Measurements from ENCODE around the gene MCTP1. TPM values are rescaled to one million over a fixed set of nuclear protein-coding genes. Genes with fewer than 3 reads are reported as not detected.
"Not testable (repeated sequence)": the region's sequence is repeated elsewhere in the genome, so short reads cannot be mapped to it uniquely, and the experiment has no call there.

MCTP1 gene
- total RNA-seq, 1 donor from 2014 or later, result 1.7 TPM

GRCh38 chr5:94841598-94842322 is 443.1 kb downstream of the MCTP1 start:
- Mint-ChIP-seq H3K4me3 (no peak overlapping the region), H3K9me3 (peaks cover 3% of the 10 kb centered on the region), H3K36me3 (ENCODE audit: low read depth) (no peaks in the 10 kb centered on the region), H3K27me3 (ENCODE audit: low read depth) (no peaks in the 10 kb centered on the region), H3K27ac (ENCODE audit: unreplicated experiment) (no peak overlapping the region), H3K4me1 (peaks cover under 1% of the 10 kb centered on the region)
- no peak for TF ChIP-seq CTCF (conservative IDR thresholded peaks at IDR 0.05)
- no peak for DNase-seq (ENCODE audit: low read depth, low spot score)

- no peak for TF ChIP-seq CTCF (conservative IDR thresholded peaks at IDR 0.05)
- Mint-ChIP-seq H3K4me1 (no peaks in the 10 kb centered on the region), H3K27me3 (ENCODE audit: low read depth) (no peaks in the 10 kb centered on the region)
These were observed 451.0 kb downstream of the MCTP1 start for GRCh38 chr5:94833851-94834250.

GRCh38 chr5:94832685-94833084 is 452.2 kb downstream of the MCTP1 start:
- Mint-ChIP-seq H3K36me3 (ENCODE audit: low read depth) (no peaks in the 10 kb centered on the region), H3K27ac (ENCODE audit: unreplicated experiment) (no peak overlapping the region), H3K4me1 (no peaks in the 10 kb centered on the region), H3K9me3 (no peaks in the 10 kb centered on the region), H3K27me3 (ENCODE audit: low read depth) (no peaks in the 10 kb centered on the region), H3K4me3 (no peak overlapping the region)
- no peak for DNase-seq (ENCODE audit: low read depth, low spot score)
- no peak for TF ChIP-seq CTCF (conservative IDR thresholded peaks at IDR 0.05)

More at GRCh38 chr5:94833851-94834250, 451.0 kb downstream of the MCTP1 start:
- no peaks in the 10 kb centered on the region for H3K36me3 Mint-ChIP-seq (ENCODE audit: low read depth)
- H3K27ac Mint-ChIP-seq (ENCODE audit: unreplicated experiment), result no peak overlapping the region
- no peak overlapping the region for H3K4me3 Mint-ChIP-seq
- H3K9me3 Mint-ChIP-seq, result no peaks in the 10 kb centered on the region
- no peak for DNase-seq (ENCODE audit: low read depth, low spot score)

GRCh38 chr5:94830520-94830919 is 454.4 kb downstream of the MCTP1 start:
- H3K4me3 Mint-ChIP-seq, result no peak overlapping the region
- no peaks in the 10 kb centered on the region for H3K27me3 Mint-ChIP-seq (ENCODE audit: low read depth)
- no peak overlapping the region for H3K27ac Mint-ChIP-seq (ENCODE audit: unreplicated experiment)

GRCh38 chr5:94828222-94828621 is 456.7 kb downstream of the MCTP1 start:
- H3K4me1 Mint-ChIP-seq; H3K27ac Mint-ChIP-seq (ENCODE audit: unreplicated experiment); H3K4me3 Mint-ChIP-seq; H3K9me3 Mint-ChIP-seq; H3K27me3 Mint-ChIP-seq (ENCODE audit: low read depth); DNase-seq (ENCODE audit: low read depth, low spot score); H3K36me3 Mint-ChIP-seq (ENCODE audit: low read depth): not testable (repeated sequence)

More at GRCh38 chr5:94830520-94830919, 454.4 kb downstream of the MCTP1 start:
- peak; percentile 43 for TF ChIP-seq CTCF (conservative IDR thresholded peaks at IDR 0.05)
- no peak for DNase-seq (ENCODE audit: low read depth, low spot score)
- Mint-ChIP-seq H3K36me3 (ENCODE audit: low read depth) (no peaks in the 10 kb centered on the region), H3K4me1 (peaks cover 3% of the 10 kb centered on the region), H3K9me3 (no peaks in the 10 kb centered on the region)

- H3K36me3 Mint-ChIP-seq (ENCODE audit: low read depth), result no peaks in the 10 kb centered on the region
- no peak overlapping the region for H3K27ac Mint-ChIP-seq (ENCODE audit: unreplicated experiment)
- DNase-seq (ENCODE audit: low read depth, low spot score), result no peak
- H3K27me3 Mint-ChIP-seq (ENCODE audit: low read depth), result no peaks in the 10 kb centered on the region
- no peak overlapping the region for H3K4me3 Mint-ChIP-seq
- H3K9me3 Mint-ChIP-seq, result peaks cover 8% of the 10 kb centered on the region
- peaks cover 4% of the 10 kb centered on the region for H3K4me1 Mint-ChIP-seq
- TF ChIP-seq CTCF (conservative IDR thresholded peaks at IDR 0.05), result no peak
These were observed 464.4 kb downstream of the MCTP1 start for GRCh38 chr5:94820488-94820887.

All from neural crest cell (in vitro differentiated cells).